Mesendoderm (in vitro differentiated cells): ENCODE results near the gene LDAH.

Experiments used
- DNase-seq: peaks from one replicate; pipeline ENCODE4 v3.0.0; 2013
- H2AK5ac ChIP-seq: 2 replicates; pipeline ENCODE4 v1.6.1; 2013; ENCODE audit warnings: low read length, inconsistent platforms
- H2BK120ac ChIP-seq: 2 replicates; pipeline ENCODE4 v1.6.1; 2013; ENCODE audit warnings: low read depth, mild to moderate bottlenecking, low read length, moderate library complexity, mixed read lengths
- H2BK15ac ChIP-seq: replicated peaks from 2 replicates; pipeline ENCODE4 v1.6.1; 2013; ENCODE audit warnings: low read depth, mild to moderate bottlenecking, moderate library complexity
- H2BK5ac ChIP-seq: 2 replicates; pipeline ENCODE4 v1.6.1; 2013; ENCODE audit warnings: low read length, inconsistent platforms
- H3K18ac ChIP-seq: 2 replicates; pipeline ENCODE4 v1.6.1; 2013; ENCODE audit warnings: mild to moderate bottlenecking, low read length, mixed read lengths
- H3K23ac ChIP-seq: one replicate; pipeline ENCODE4 v1.6.1; 2013; ENCODE audit warnings: low read length
- H3K27ac ChIP-seq: 2 replicates; pipeline ENCODE4 v1.5.1; 2013; ENCODE audit warnings: low read depth, mild to moderate bottlenecking, inconsistent platforms, low read length, moderate library complexity
- H3K27me3 ChIP-seq: 2 replicates; pipeline ENCODE4 v1.6.1; 2013; ENCODE audit warnings: low read length, control low read depth, mild to moderate bottlenecking, inconsistent platforms; ENCODE audit not compliant: insufficient read depth, poor library complexity
- H3K36me3 ChIP-seq: 2 replicates; pipeline ENCODE4 v1.6.1; 2013; ENCODE audit warnings: low read length, inconsistent platforms; ENCODE audit not compliant: control insufficient read depth, insufficient read depth
- H3K4ac ChIP-seq: one replicate; pipeline ENCODE4 v1.6.1; 2013; ENCODE audit warnings: low read depth, mild to moderate bottlenecking, low read length, moderate library complexity
- H3K4me1 ChIP-seq: 2 replicates; pipeline ENCODE4 v1.6.1; 2013; ENCODE audit warnings: low read depth, low read length, inconsistent platforms; ENCODE audit not compliant: control insufficient read depth
- H3K4me2 ChIP-seq: 2 replicates; pipeline ENCODE4 v1.6.1; 2013; ENCODE audit warnings: low read length
- H3K4me3 ChIP-seq: 2 replicates; pipeline ENCODE4 v1.5.1; 2013; ENCODE audit warnings: mild to moderate bottlenecking, low read length
- H3K56ac ChIP-seq: one replicate; pipeline ENCODE4 v1.6.1; 2013; ENCODE audit warnings: low read length
- H3K79me1 ChIP-seq: 2 replicates; pipeline ENCODE4 v1.6.1; 2013; ENCODE audit warnings: low read length, inconsistent platforms
- H3K79me2 ChIP-seq: 2 replicates; pipeline ENCODE4 v1.6.1; 2013; ENCODE audit warnings: mild to moderate bottlenecking, low read length; ENCODE audit not compliant: control insufficient read depth, insufficient read depth
- H3K9ac ChIP-seq: 2 replicates; pipeline ENCODE4 v1.6.1; 2013; ENCODE audit warnings: low read length, inconsistent platforms
- H4K5ac ChIP-seq: one replicate; pipeline ENCODE4 v1.6.1; 2013; ENCODE audit warnings: low read length
- H4K8ac ChIP-seq: one replicate; pipeline ENCODE4 v1.6.1; 2013; ENCODE audit warnings: low read depth, mild to moderate bottlenecking, control low read depth, low read length, moderate library complexity
- WGBS: extraction: QIAGEN DNeasy Blood & Tissue Kit; methylation state at CpG from one replicate; pipeline ENCODE4 v1.1.7; 2013; ENCODE audit warnings: low lambda C conversion rate, missing lambda C conversion rate; ENCODE audit not compliant: insufficient coverage; ENCODE audit errors: extremely low coverage; 5-methylcytosine and 5-hydroxymethylcytosine counted together

LDAH gene

DNA sequence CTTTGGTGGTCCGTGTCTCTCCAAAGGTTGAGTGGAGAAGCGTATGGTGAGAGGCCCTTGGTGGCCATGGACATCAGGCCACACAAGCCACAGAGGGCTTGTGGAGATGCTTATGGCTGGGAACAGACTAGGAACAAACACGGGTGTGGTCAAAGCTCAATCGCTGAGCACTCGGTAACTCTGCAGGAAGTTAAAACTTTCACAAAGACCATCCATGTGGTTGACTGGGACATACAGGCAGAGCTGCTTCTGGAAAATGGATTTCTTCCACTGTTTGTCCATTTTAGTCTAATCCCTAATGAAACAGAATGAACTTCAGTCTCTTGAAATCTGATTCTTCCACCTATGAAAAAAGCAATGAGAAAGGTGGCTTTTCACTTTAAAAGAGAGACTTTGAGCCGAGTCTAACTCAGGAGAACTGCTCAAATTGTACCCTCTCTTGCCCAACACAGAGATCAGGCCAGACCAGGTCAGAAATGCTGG, 138.3 kb downstream of the LDAH start:
- H2BK120ac ChIP-seq, result no peak overlapping the region
- no peak overlapping the region for H3K9ac ChIP-seq
- DNase-seq, result no peak
- no peaks in the 10 kb centered on the region for H3K4me1 ChIP-seq
- no peak overlapping the region for H3K56ac ChIP-seq
- no peak overlapping the region for H2BK5ac ChIP-seq
- no peak overlapping the region for H4K5ac ChIP-seq
- no peaks in the 10 kb centered on the region for H3K36me3 ChIP-seq
- no peak overlapping the region for H3K4me3 ChIP-seq
- H3K79me2 ChIP-seq, result no peaks in the 10 kb centered on the region
- H3K79me1 ChIP-seq, result no peaks in the 10 kb centered on the region
- H3K4me2 ChIP-seq, result no peak overlapping the region
- no peak overlapping the region for H3K4ac ChIP-seq
- H3K23ac ChIP-seq, result no peak overlapping the region
- H3K27me3 ChIP-seq, result no peaks in the 10 kb centered on the region
- H3K27ac ChIP-seq, result no peak overlapping the region
- WGBS, result no CpG with 5 or more reads among the region's 6 CpGs
- no peak overlapping the region for H3K18ac ChIP-seq
- no peak overlapping the region for H4K8ac ChIP-seq
- no peak overlapping the region for H2BK15ac ChIP-seq
- H2AK5ac ChIP-seq, result no peak overlapping the region

DNA sequence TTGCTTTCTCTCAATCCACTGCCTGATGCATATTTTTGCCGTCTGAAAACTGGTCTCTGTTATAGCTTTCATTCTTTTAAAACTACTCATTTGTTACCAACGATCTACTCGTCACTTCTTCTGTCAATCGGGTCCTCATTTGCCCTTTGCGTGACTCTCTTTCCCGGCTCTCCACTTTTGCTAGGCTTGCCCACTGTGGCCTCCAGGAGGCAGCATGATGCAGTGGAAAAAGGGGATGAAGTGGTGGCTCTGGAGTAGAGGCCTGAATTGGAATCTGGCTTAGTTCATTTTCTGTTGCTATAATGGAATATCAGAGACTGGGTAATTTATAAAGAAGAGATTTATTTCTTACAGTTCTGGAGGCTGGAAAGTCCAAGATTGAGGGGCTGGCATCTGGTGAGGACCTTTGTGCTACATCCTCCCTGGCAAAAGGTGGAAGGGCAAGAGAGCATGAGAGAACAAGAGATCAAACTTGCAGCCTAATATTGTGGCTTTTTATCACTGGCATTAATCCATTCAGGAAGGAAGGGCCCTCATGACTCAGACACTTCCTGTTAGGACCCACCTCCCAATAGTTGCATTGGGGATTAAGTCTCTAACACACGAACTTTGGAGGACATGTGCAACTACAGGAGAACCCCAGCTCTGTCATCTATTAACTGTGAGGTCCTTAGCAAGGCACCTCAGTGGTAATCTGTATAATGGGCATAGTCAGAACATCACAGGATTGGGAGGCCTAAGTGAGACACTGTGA, 140.6 kb downstream of the LDAH start:
- Histone ChIP-seq H3K56ac (no peak overlapping the region), H3K18ac (no peak overlapping the region), H2BK15ac (no peak overlapping the region), H2AK5ac (no peak overlapping the region), H3K4me3 (no peak overlapping the region), H3K79me2 (no peaks in the 10 kb centered on the region), H3K36me3 (no peaks in the 10 kb centered on the region), H3K4ac (no peak overlapping the region), H3K79me1 (no peaks in the 10 kb centered on the region), H2BK120ac (no peak overlapping the region), H3K23ac (no peak overlapping the region), H3K4me1 (no peaks in the 10 kb centered on the region), H4K5ac (no peak overlapping the region), H3K4me2 (no peak overlapping the region), H3K9ac (no peak overlapping the region), H4K8ac (no peak overlapping the region), H3K27me3 (no peaks in the 10 kb centered on the region), H3K27ac (no peak overlapping the region), H2BK5ac (no peak overlapping the region)
- DNase-seq, result no peak
- WGBS, result no CpG with 5 or more reads among the region's 7 CpGs

GRCh38 chr2:20680744-20681375, 142.0 kb downstream of the LDAH start:
- no peaks in the 10 kb centered on the region for H3K79me1 ChIP-seq
- no peak overlapping the region for H3K4me2 ChIP-seq
- DNase-seq, result no peak
- no peak overlapping the region for H3K27ac ChIP-seq
- no peak overlapping the region for H2BK5ac ChIP-seq
- no peak overlapping the region for H4K8ac ChIP-seq
- no peak overlapping the region for H3K23ac ChIP-seq
- no peak overlapping the region for H3K4ac ChIP-seq
- no peak overlapping the region for H4K5ac ChIP-seq
- H2BK15ac ChIP-seq, result no peak overlapping the region
- no peak overlapping the region for H3K4me3 ChIP-seq
- H3K79me2 ChIP-seq, result no peaks in the 10 kb centered on the region
- no peak overlapping the region for H3K56ac ChIP-seq
- no peaks in the 10 kb centered on the region for H3K27me3 ChIP-seq
- no peaks in the 10 kb centered on the region for H3K36me3 ChIP-seq
- H3K18ac ChIP-seq, result no peak overlapping the region
- WGBS, result no CpG with 5 or more reads among the region's 10 CpGs
- H2AK5ac ChIP-seq, result no peak overlapping the region
- H3K9ac ChIP-seq, result no peak overlapping the region
- no peaks in the 10 kb centered on the region for H3K4me1 ChIP-seq
- no peak overlapping the region for H2BK120ac ChIP-seq

- no peak for DNase-seq
- H3K79me1 ChIP-seq, result no peaks in the 10 kb centered on the region
- no peak overlapping the region for H3K4me3 ChIP-seq
- no peak overlapping the region for H4K5ac ChIP-seq
- no peaks in the 10 kb centered on the region for H3K4me1 ChIP-seq
- no peak overlapping the region for H3K4me2 ChIP-seq
- H3K4ac ChIP-seq, result no peak overlapping the region
- no peak overlapping the region for H3K56ac ChIP-seq
- H3K18ac ChIP-seq, result no peak overlapping the region
- no peak overlapping the region for H3K23ac ChIP-seq
- WGBS, result no CpG with 5 or more reads among the region's 2 CpGs
- H3K9ac ChIP-seq, result no peak overlapping the region
- H2BK5ac ChIP-seq, result no peak overlapping the region
- H2AK5ac ChIP-seq, result no peak overlapping the region
- H2BK120ac ChIP-seq, result no peak overlapping the region
- H3K27me3 ChIP-seq, result no peaks in the 10 kb centered on the region
- no peak overlapping the region for H2BK15ac ChIP-seq
- H3K79me2 ChIP-seq, result no peaks in the 10 kb centered on the region
- no peak overlapping the region for H3K27ac ChIP-seq
- no peaks in the 10 kb centered on the region for H3K36me3 ChIP-seq
- H4K8ac ChIP-seq, result no peak overlapping the region
Measured at GRCh38 chr2:20678780-20679179, 144.1 kb downstream of the LDAH start.

DNA sequence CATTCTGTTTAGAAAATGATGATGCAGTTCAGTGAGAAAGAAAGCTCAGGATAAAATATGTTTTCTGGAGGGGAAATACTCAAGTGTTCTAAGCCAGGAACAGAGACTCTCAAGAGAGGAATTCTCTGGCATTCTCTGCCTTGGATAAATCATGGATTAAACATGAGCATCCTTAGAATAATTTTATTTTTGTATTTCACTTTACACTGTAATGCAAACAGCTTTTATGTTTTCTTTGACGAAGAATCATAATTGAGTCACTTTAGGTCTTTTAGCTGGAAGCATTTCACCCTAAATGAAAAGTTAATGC, 144.9 kb downstream of the LDAH start:
- no peak overlapping the region for H3K4ac ChIP-seq

More for the DNA sequence above, 144.9 kb downstream of the LDAH start:
- Histone ChIP-seq H3K79me2 (no peaks in the 10 kb centered on the region), H3K56ac (no peak overlapping the region), H4K5ac (no peak overlapping the region), H2BK120ac (no peak overlapping the region), H2BK15ac (no peak overlapping the region), H3K27me3 (no peaks in the 10 kb centered on the region), H3K18ac (no peak overlapping the region), H3K23ac (no peak overlapping the region), H2BK5ac (no peak overlapping the region), H3K4me2 (no peak overlapping the region), H3K36me3 (no peaks in the 10 kb centered on the region), H2AK5ac (no peak overlapping the region), H3K9ac (no peak overlapping the region), H3K4me3 (no peak overlapping the region), H4K8ac (no peak overlapping the region), H3K4me1 (no peaks in the 10 kb centered on the region), H3K79me1 (no peaks in the 10 kb centered on the region), H3K27ac (no peak overlapping the region)
- DNase-seq, result no peak
- WGBS, result no CpG with 5 or more reads among the region's 1 CpG
